GM21737 (cell line): ENCODE data around the gene BTNL2.
"Not testable (repeated sequence)": the region's sequence is repeated elsewhere in the genome, so short reads cannot be mapped to it uniquely, and the experiment has no call there.

Source experiments
- ATAC-seq: cut with Tn5 transposase; IDR thresholded peaks from one replicate; pipeline ENCODE4 v1.9.1; 2021; ENCODE audit warnings: mild to moderate bottlenecking, moderate library complexity; ENCODE audit not compliant: unreplicated experiment

BTNL2 gene

GRCh38 chr6:32406857-32407256, at the start of gene BTNL2:
Gene BTNL2, minus strand, starts transcription at chr6:32407181. Its CDS starts 58 bp downstream, at chr6:32407123.
- ATAC-seq = no peak

- no peak for ATAC-seq
Observed at GRCh38 chr6:32449088-32449736, 42.2 kb upstream of the BTNL2 start.

- no peak for ATAC-seq
Observed at GRCh38 chr6:32447932-32448331, 41.0 kb upstream of the BTNL2 start.

GRCh38 chr6:32445321-32445854, 38.4 kb upstream of the BTNL2 start:
- no peak for ATAC-seq

- no peak for ATAC-seq
Observed at GRCh38 chr6:32444433-32444832, 37.5 kb upstream of the BTNL2 start.

- no peak for ATAC-seq
Observed at GRCh38 chr6:32442977-32443552, 36.1 kb upstream of the BTNL2 start.

GRCh38 chr6:32442243-32442667, 35.3 kb upstream of the BTNL2 start:
- no peak for ATAC-seq

GRCh38 chr6:32439602-32440214, 32.7 kb upstream of the BTNL2 start, which contains the start of gene HLA-DRA:
Gene HLA-DRA, plus strand, starts transcription at chr6:32439887. Its CDS starts 64 bp downstream, at chr6:32439951.
- ATAC-seq = peak; percentile 76

GRCh38 chr6:32439139-32439538, 32.2 kb upstream of the BTNL2 start:
- ATAC-seq = no peak

- ATAC-seq = peak; percentile 62
Observed at GRCh38 chr6:32436995-32437836, 30.2 kb upstream of the BTNL2 start.

- ATAC-seq = no peak
Observed at GRCh38 chr6:32436186-32436585, 29.2 kb upstream of the BTNL2 start.

GRCh38 chr6:32433950-32434349, 27.0 kb upstream of the BTNL2 start:
- ATAC-seq = not testable (repeated sequence)

- ATAC-seq = no peak
Observed at GRCh38 chr6:32432050-32432450, 25.1 kb upstream of the BTNL2 start.

GRCh38 chr6:32431142-32431541, 24.2 kb upstream of the BTNL2 start:
- no peak for ATAC-seq

GRCh38 chr6:32430179-32430578, 23.2 kb upstream of the BTNL2 start:
- no peak for ATAC-seq

- no peak for ATAC-seq
Observed at GRCh38 chr6:32427934-32428474, 21.0 kb upstream of the BTNL2 start.

- ATAC-seq = no peak
Observed at GRCh38 chr6:32427218-32427617, 20.2 kb upstream of the BTNL2 start.

GRCh38 chr6:32426338-32426737, 19.4 kb upstream of the BTNL2 start:
- ATAC-seq = no peak

- ATAC-seq = no peak
Observed at GRCh38 chr6:32424589-32425300, 17.8 kb upstream of the BTNL2 start.

- no peak for ATAC-seq
Observed at GRCh38 chr6:32416036-32416435, 9.1 kb upstream of the BTNL2 start.
